HG03095 (cell line): ENCODE data around the gene C1QL3.

Experiments
- ATAC-seq: cut with Tn5 transposase; IDR thresholded peaks from one replicate; pipeline ENCODE4 v1.9.1; 2021; ENCODE audit warnings: moderate library complexity; ENCODE audit not compliant: unreplicated experiment

Gene C1QL3

DNA sequence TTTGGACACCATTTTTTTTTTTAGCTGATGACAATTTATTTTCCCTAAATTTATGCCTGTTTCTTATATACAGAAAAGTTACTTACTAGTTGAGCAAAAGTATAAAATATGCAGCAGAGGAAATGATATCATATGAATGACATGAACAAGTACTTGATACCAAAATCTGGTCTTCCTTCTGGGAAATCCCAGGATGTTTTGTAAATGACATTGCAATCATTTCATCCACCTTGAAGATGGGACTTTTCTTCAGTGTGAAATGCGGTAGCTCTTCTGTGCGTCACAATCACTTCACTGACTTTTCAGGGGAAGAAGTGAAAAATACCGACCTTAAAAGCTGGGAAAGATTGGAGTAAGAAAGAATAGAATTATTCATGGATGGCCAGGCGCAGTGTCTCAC is 23.8 kb downstream of the C1QL3 start:
- no peak for ATAC-seq

GRCh38 chr10:16493884-16494536 is 27.7 kb downstream of the C1QL3 start:
- ATAC-seq: no peak

- ATAC-seq: no peak
These were observed 29.7 kb downstream of the C1QL3 start for GRCh38 chr10:16491933-16492332.

- ATAC-seq: no peak
These were observed 31.2 kb downstream of the C1QL3 start for GRCh38 chr10:16490511-16490910.

DNA sequence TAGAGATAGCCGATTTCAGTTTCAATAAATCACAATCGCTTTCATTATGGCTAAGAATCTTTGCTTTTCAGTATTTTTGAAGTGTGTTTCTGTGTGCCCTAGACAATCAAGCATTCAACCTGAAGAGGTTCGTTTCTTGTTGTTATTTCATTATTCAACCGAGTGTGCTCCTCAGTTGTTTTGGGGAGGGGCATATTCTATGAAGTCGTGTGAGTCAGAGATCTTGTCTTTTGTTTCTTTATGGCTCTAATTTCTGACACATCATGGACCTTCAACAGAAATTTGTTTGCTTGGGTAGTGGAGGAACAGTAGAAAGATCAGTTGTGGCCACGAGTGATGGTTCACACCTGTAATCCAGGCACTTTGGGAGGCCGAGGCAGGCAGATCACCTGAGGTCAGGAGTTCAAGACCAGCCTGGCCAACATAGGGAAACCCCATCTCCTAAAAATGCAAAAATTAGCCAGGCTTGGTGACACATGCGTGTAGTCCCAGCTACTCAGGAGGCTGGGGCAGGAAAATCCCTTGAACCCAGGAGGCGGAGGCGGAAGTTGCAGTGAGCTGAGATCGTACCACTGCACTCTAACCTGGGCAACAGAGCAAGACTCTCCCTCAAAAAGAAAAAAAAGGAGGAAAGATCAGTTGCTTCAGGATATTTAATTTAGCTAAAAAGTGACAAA is 38.3 kb downstream of the C1QL3 start:
- no peak for ATAC-seq

- no peak for ATAC-seq
These were observed 40.5 kb downstream of the C1QL3 start for GRCh38 chr10:16481052-16481728.

GRCh38 chr10:16478801-16479200 is 42.9 kb downstream of the C1QL3 start:
- ATAC-seq: no peak

DNA sequence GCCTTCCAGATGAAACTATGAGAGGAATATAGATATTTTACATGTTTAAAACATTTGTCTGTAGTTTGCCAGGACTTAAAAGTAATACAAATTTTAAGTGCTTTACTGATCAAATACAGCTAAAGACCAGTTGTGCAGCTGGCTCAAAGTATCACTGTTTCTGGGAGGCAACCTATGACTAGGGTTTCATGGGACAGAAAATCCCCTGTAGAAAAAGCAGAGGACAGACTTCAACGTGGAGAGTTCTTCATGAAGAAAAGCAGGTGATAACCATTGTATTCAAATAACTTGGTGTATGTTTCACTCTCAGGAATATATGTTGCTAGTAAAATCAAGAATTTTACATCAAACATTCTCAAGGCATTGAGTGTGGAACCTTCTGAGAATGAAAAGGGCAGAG is 43.9 kb downstream of the C1QL3 start:
- no peak for ATAC-seq

DNA sequence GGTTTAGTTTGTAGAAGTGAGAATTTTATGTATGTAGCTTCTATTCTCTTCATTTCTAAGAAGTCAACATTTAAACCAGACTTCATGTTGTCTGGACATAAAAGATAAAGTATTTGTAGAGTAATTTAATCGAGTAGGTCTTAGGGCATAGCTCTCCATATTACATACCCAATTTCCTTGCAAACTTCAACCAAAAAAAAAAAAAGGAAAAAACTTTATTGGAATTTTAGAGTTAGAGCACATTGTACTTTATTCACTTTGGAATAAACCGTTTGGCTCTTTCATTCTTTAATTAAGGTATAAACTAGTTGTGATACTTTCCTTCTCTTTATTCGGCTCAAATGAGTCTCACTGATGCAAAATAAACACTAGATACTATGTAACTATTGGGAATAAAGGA is 48.9 kb downstream of the C1QL3 start:
- ATAC-seq: no peak

GRCh38 chr10:16470747-16471146 is 50.9 kb downstream of the C1QL3 start:
- no peak for ATAC-seq

GRCh38 chr10:16466001-16466400 is 55.7 kb downstream of the C1QL3 start:
- ATAC-seq: no peak
